ENCODE data around the gene PON1.

Gene PON1

DNA sequence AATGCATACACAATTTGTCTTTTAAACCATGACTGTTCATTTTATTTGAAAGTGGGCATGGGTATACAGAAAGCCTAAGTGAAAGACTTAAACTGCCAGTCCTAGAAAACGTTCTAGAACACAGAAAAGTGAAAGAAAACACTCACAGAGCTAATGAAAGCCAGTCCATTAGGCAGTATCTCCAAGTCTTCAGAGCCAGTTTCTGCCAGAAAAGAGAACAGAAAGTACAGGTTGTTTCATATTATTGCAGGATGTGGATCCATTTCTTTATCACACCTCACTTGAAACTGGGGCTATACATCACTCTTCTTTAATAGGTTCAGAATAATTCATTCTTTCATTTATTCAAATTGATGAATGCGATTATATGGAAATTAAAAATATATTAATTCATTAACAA lies 7.7 kb downstream of the PON1 start:
- no peak for DNase-seq

DNA sequence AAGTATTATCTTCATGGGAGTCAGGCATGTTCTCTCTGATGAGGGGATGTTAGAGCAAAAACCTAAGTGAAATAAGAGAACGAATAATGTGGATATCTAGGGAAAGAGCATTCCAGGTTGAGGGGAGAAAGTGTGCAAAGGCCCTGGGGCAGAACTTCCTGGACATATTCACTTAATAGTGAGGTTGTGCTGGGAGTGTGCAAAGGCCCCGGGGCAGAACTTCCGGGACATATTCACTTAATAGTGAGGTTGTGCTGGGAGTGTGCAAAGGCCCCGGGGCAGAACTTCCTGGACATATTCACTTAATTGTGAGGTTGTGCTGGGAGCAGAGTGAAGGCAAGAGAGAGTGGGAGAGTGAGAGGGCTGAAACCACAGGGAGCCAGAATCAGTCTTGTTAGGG lies 11.8 kb downstream of the PON1 start:
- DNase-seq = no peak

DNA sequence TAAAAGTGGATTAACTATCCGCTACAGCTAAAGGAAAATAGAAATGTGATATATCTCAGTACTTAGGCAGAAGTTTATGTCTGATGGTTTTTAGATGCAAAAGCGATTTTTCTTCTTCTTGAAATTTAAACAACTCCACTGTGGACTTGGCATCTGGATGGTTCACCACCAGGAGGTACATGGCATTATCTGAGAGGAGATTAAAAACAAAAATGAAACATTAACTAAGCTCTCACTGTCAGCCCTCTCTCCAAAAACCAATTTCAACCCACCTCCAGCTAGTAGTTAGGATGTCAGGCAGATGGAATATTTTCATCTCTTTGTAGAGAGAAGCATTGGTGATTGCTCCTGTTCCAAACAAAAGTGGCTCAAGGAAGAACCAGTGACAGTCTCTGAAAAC lies 12.9 kb downstream of the PON1 start:
- no peak for DNase-seq

DNA sequence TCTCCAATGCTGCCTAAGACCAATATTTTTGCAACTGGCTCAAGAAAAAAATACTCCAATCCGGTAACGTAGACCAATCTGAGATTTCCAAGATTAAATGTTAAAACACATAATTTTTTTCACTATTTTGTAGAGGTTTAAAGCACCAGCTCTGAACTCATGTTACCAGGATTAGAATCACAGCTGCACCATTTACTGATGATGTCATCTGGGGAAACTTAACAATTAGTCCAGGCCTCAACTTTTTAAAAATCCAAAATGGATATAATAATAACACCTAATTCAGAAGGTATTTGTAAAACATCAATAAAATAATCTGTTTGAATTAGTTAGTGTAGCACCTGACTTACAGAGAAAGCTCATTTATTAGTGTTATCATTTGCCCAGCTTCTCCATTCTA lies 14.4 kb downstream of the PON1 start:
- no peak for DNase-seq

DNA sequence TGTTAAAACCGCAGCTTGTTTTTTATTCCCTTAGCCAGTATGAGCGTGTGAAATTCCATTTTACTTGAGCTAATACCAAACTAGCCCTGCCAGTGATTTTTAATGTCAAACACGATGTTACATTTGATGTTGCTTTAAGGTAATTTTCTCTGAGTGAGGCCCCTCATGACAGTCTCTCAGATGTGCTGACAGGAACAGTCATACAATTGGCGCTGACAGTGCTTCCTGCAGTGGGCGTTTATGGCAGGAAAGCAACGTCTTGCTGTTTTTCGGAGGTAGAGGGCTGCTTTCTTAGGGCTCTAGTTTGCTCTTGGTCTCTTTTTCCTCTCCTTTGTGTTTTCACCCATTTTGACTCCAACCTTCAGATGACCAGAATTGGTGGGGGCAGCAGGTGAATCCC lies 19.3 kb downstream of the PON1 start:
- no peak for DNase-seq

DNA sequence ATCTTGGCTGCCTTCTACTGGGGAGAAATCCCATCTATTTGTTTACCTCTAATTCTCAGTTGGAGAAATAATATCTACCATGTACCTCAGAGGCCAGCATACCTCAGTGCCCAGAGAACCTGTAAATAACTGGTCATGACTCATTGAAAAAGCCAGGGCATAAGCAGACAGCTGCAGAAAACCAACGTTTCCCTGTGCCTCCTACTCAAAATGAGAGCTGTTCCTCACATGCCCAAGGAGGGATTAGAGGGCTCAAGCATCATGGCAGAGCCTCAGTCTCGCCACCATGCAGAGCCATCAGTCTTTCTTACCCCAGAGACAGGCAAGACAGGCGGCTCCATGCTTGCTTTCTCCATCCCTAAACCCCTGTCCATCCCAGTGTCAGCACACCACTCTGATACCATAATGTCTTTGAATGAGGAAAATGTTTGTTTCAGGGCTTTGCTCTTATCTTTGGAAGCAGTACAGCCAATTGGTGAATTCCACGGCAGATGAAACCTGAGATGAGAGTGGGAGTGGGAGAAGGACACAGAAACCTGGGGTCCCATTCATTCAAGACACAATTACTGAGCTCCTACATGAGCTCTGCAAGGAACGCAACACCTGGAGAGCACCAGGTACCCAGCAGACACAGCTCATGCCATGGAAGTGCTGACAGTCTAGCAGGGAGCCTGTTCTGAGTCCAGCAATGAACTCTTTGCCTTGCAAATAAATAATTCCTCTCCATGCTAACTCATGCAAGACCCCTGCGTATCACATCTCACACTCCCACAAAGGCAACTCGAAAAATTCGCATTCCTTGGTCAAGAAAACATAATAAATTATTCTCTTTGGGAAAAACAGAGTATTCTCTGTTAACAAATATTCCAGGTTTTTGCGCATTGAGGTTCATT lies 21.1 kb downstream of the PON1 start:
- no peak for DNase-seq

DNA sequence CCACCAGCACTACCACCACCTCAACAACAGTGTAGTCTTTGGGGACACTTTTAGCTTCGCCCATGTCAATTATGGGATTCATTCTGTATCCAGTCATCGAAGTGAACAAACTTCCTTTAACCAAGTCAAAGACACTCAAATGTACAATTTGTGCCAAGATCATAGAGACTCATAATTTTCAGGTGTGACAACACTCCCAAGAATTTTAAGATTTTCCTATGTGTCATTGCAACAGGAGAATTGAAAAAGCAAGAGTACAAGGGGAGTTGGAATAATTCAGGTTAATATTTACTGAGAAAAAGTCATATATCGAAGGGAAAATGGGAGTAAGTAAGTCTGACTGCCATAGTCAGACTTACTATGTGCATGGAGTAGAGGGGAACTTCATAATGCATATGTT lies 26.2 kb downstream of the PON1 start:
- DNase-seq = no peak

DNA sequence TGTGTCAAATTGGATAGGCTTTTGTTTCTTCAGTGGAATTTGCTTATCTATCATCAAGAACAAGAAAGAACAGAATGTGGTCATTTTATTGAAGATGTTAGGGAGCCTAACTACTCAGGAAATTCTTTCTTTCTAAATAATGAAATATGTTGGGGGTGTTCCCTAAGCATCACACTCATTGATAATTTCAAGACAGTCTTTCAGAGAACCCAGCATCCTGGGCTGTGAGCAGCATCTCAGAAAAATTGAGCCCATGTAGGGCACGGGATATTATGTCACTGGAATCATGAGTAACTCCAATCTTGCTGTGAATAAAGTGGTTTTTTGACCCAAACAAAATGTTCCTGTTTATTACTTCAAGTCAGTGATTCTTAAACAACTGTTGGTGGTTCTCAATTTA lies 27.3 kb downstream of the PON1 start:
- DNase-seq = no peak

DNA sequence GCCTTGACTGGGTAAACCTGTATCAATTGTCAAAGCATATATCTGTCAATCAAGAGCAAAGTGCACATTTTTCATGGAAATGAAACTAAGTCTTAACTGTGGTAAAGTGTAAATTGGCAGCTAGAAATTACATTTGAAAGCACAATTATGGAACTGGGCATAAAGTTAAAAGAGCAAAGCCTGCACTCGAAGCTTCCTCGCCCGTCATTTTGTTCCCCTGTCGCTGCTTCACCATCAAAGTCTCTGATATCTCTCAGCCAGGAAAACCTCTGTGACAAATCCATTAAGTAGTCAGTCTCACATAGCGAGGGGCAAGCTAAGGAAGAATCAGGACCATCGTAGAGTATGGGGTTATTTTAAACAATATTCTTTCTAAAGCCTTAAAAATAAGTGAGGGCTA lies 27.9 kb downstream of the PON1 start:
- no peak for DNase-seq

DNA sequence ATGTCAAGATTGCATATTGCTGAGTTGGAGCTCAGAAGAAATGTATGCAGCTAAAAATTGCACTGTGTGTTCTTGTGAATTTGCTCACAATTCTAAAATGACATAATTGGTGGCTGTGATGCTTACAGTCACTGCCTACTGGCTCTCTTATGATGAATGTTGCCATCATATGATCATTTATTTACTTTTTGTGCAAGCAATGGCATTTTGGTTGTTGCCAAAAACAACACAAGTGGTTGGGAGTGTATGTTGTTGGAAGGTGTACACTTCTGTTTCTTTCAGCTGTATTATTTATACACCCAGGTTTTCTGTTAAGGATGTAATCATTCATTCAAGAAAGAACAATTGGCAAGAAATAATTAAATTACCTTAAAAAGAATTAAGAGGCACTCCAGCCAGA lies 28.9 kb downstream of the PON1 start:
- peak; percentile 5 for DNase-seq

DNA sequence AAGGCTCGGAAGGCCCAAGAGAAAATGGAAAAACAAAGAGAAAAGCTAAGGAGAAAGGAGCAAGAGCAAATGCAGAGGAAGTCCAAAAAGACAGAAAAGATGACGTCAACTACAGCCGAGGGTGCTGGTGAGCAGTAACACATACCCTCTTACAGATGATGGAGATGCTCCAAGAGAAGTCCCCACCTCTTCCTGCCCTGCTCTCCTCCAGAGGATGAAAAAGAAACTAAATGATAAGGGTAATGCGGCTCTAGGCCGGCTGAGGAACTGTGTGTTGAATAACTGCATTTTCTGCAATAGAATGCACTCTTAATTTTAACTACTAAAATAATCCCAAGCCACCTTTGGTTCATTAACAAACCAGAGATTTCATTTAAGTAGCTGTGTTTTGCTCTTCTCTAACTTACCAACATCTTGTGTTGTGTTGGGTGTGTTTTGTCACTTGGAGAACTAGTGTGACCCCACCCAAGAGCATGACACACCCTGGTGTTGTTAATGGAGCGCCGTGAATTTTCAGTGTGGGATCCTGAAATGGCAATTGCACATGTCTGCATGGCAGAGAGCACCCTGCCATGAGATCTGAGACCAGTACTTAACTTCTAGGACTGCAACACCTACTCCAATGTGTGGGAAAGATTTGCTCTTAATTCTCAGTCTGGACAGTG lies 34.0 kb downstream of the PON1 start:
- no peak for DNase-seq

DNA sequence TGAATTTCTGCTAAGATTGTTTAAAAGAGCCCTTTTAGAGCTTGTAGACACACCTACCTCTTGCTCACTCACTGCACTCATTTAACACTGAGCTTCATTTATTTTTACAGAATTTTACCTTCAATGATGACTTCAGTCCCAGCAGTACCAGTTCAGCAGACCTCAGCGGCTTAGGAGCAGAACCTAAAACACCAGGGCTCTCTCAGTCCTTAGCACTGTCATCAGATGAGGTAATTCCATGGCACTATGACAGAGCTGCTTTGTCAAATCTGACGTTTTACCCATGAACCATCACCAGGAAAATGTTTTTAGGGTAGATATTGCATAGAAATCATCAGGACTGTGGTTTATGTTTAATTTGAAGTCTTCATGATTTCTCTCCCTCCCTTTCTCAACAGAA lies 38.2 kb downstream of the PON1 start:
- DNase-seq = no peak

DNA sequence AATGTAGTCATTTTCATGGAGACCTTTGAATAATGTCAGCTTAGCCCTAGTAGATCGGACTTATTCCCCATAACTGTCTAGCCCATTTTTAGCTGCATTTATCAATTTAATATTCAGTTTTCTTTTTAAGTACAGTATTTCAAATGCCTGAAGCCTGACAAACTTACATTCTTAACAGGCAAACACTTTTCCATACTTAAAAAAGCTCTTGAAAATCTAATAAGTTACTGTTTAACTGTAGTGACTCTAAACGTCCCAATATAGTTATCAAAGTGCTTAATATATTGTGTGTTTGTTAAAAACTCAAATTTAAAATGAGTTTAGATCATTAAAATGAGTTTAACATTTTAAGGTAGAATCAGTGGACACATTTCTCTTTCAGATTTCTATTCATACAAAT lies 44.9 kb downstream of the PON1 start:
- no peak for DNase-seq

DNA sequence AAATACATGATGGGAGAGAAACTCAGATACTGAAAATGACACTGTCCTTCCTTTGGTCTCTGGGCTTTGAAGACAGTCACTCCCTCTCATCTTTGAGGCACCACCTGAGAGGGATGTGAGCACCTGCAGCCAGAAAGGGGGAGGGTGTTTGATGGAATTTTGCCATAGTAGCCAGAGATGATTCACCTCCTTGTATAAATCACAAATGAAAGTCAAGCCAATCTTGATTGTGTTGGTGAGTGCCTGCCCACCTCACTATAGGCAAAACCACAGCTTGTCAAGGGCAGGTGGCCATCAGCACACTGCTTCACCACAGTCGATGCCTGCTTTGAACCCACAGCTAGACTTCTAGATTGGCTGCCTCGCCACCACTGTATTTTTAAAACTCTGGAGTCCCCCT lies 48.2 kb downstream of the PON1 start:
- no peak for DNase-seq

DNA sequence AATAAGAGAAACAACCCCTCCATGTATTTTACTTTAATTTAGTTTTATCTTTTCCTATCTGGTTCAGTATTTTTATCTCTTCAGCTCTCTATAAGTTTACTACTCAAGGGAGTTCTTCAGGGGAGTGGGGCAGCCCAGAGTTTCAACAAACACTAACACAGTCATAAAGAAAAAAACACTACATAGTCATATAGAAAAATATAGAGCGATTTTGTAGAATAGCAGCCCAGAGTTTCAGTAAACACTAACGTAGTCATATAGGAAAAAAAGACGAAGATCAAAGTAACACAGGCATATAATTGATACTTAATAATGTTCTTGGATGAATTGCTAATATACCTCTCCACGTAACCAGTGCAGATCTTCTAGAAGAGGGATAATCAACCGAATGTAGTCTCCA lies 54.7 kb downstream of the PON1 start:
- DNase-seq = no peak

DNA sequence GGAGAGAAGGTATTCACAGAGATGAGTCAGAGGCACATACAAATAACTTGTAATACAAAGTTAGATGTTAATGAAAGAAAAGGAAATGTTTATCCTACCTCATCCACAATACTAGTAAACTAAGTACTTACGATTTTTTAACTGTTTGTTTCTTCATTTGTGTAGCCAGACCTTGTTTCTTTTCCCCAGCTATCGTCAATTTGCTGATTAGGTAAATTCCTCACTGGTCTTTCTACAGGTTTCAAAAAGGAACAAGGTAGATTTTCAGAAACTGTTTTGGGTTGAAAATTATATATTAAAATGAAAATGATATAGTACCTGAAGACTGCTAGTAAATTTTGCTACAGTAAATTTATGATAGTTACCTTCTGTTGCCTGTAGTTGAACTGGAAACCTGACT lies 56.6 kb downstream of the PON1 start:
- DNase-seq = no peak

DNA sequence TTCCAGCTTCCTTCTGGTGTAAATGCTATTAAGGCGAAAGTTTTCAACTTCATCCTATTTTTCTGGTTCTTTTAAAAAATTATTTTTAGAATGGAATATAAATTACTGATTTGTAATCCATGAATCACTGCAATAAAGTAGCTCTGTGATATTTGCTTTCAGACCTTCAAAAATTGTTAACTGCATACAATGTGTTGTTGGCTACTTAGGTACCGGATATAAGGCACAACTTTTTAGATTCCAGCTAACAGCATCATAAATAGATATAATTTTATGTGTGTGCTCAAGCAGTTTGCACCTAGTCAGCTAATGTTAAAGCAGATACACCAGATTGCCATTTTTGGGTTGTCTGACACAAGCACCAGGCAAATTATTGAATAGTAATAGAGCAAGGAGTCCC lies 58.7 kb downstream of the PON1 start:
- DNase-seq = no peak

DNA sequence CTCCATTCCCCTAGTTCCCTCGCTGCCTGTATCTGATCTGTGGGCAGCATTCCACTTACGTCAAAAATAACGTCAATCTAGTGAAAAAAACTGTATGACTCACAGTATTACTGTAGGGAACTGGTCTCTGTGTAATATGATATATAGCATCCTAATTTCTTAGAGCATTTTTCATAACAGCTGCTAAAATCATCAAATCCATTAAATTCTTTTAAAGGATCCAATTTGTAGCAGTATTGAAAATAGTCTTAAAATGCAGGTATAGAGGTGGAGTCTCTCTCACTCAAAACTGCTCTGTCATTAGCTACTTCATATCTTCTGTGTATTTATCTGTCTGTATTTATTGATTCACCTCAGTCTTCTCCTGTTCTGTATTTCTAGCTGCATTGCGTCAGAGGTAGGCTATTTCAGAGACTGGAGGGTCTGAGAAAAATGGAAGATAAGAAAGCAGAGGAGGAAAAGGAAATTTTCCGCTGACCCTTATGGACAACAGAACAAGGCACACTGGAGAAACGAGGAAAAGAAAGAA lies 59.9 kb downstream of the PON1 start:
- no peak for DNase-seq

DNA sequence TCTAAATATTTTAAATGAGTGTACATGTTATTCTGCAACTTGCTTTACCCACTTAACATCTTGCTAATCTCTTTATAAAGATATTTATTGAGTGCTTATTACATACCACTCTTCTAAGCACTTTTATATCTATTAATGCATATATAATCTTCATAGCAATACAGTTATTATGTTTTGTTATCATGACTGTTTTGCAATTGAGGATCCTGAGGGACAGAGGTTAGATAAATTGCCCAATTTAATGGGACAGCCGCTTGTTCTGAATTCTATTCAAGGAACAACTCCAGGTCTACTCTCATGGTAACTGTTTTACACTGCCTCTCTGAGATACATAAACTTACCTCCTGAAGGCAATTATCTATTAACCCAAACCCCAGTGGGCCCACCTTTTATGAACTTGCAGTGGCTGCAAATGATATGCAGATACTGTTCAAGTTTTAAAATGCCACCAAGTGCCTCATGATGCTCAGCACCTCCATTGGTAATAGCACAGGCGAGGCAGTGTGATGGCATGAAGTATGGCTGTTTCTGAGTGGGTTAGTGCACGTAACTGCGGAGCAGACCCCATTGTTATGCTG lies 60.5 kb downstream of the PON1 start:
- no peak for DNase-seq

DNA sequence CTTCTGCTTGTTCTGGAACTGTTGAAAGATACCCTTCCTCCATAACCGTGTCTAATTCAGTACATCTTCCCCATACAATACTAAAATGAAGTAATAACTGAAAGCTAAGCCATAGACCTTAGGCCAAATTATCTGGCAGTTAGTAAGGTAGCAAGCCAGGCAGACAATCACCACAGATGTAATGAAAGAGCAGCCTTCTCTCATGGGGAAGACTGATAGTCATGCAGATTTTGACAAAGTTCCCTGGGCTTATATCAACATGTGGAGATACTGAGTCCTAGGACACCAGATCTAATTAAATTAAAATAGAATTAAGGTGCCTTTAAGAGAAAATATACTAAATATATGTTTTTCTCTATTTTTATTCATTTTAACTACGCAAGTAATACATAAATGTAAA lies 61.5 kb downstream of the PON1 start:
- DNase-seq = no peak

DNA sequence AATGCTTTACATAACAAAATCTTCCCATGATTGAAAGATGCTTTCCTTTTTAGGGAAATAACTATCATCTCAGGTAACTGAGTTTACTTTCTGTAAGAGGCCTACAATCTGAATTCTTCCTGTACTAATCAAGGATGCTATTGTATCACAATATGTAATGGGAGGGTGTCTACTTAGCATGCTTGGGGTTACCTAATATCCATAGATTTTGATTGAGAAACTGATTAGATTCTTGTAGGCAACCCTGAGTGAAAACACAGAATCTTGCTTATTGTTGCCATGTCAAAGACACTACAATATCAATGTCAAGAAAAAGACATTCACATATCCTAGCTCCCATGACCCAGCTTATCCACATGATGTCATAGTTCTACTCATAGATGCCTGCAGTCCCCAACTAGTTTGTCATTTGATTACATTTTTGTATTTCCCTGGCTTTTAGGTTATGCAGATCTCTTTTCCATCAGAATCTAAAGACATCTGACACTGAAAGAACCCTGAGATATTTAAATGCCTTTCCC lies 62.4 kb downstream of the PON1 start:
- DNase-seq = no peak

DNA sequence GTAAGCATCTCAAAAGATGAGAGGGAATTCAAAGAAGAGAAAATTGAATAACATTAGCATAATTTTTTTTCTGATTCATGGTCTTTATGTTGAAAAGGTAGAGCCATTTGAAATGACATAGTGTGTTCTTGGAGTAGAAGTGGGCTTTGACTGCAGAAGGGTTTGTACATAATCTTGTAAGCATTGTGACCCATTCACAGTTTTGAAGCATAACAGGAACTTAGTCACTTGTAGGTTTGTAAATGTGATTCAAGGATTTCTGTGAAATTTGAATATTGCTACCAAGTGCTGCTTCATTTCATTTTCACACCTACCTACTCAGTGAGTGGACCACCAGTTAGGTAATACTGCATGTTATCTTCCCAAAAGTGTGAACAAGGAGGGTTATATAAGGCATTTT lies 68.6 kb downstream of the PON1 start:
- DNase-seq = no peak

DNA sequence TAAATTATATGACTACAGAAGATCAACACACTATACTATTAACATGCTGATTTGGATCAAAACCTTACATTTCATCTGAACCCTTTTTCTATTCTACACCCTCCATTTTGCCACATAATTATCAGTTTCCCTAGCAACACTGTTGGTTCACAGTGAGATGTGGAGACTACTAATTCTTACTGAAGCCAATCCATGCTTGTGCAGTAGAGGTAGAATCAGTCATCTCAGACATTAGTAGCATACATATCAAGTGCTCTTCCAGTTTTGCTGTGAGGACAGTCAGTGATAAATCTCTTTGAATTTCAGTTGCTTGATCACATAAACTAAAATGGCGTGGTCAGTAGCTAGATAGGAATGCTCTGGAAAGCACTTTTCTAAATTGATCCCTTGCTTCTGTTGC lies 70.3 kb downstream of the PON1 start:
- DNase-seq = no peak

DNA sequence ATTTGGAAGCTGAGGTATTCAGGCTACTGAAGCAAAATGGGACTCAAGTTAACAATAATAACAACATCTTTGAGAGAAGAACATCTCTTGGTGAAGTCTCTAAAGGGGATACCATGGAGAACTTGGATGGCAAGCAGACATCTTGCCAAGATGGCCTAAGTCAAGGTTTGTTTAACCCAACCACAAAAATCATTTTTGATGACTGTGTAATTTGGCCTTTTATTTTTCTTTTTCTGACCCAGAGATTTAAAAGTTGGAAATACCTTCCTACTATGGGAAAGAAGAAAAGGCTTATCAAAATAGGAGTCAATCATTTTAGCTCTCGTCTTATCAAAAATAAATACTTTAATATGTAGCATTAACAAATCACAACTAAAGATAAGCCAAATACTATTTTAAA lies 72.4 kb downstream of the PON1 start:
- no peak for DNase-seq

Data from NCI-H2029 treated with DMSO at 0.1 percent for 48 hours (cell line).